DMS 273 (cell line): Measurements from ENCODE around the gene ZNF445.
"Not testable (repeated sequence)": the region's sequence is repeated elsewhere in the genome, so short reads cannot be mapped to it uniquely, and the experiment has no call there.

Source experiments
- DNase-seq: peaks from one replicate; lab custom pipeline; 2025; ENCODE audit not compliant: unreplicated experiment; lab: John Stamatoyannopoulos, UW

The ZNF445 gene

GRCh38 chr3:44476963-44477311 lies 533 bp downstream of the ZNF445 start:
- DNase-seq: no peak

- peak; percentile 8 for DNase-seq
These were observed 1.3 kb downstream of the ZNF445 start for GRCh38 chr3:44476181-44476611.

- not testable (repeated sequence) for DNase-seq
These were observed 2.6 kb downstream of the ZNF445 start for GRCh38 chr3:44474886-44475285.

- DNase-seq: no peak
These were observed 7.0 kb downstream of the ZNF445 start for GRCh38 chr3:44470430-44470829.

GRCh38 chr3:44469914-44470313 lies 7.6 kb downstream of the ZNF445 start:
- no peak for DNase-seq

GRCh38 chr3:44468572-44469520 lies 8.6 kb downstream of the ZNF445 start:
- peak; percentile 48 for DNase-seq

GRCh38 chr3:44468099-44468537 lies 9.4 kb downstream of the ZNF445 start:
- not testable (repeated sequence) for DNase-seq

GRCh38 chr3:44467241-44467640 lies 10.2 kb downstream of the ZNF445 start:
- no peak for DNase-seq

- DNase-seq: not testable (repeated sequence)
These were observed 12.6 kb downstream of the ZNF445 start for GRCh38 chr3:44464920-44465319.

GRCh38 chr3:44464509-44464908 lies 13.0 kb downstream of the ZNF445 start:
- no peak for DNase-seq

GRCh38 chr3:44460050-44460449 lies 17.4 kb downstream of the ZNF445 start:
- DNase-seq: not testable (repeated sequence)

GRCh38 chr3:44455318-44455717 lies 22.2 kb downstream of the ZNF445 start:
- no peak for DNase-seq

GRCh38 chr3:44454258-44454657 lies 23.2 kb downstream of the ZNF445 start:
- no peak for DNase-seq

GRCh38 chr3:44451441-44451840 lies 26.0 kb downstream of the ZNF445 start:
- no peak for DNase-seq

- no peak for DNase-seq
These were observed 30.5 kb downstream of the ZNF445 start for GRCh38 chr3:44446929-44447328.

GRCh38 chr3:44445786-44446185 lies 31.7 kb downstream of the ZNF445 start:
- no peak for DNase-seq

GRCh38 chr3:44444896-44445691 lies 32.4 kb downstream of the ZNF445 start:
- DNase-seq: no peak

GRCh38 chr3:44444437-44444836 lies 33.0 kb downstream of the ZNF445 start:
- DNase-seq: no peak

- DNase-seq: no peak
These were observed 34.7 kb downstream of the ZNF445 start for GRCh38 chr3:44442596-44443309.

- DNase-seq: no peak
These were observed 37.8 kb downstream of the ZNF445 start for GRCh38 chr3:44439499-44440295.
